Measurements from ENCODE around the gene AHNAK.
"Not testable (repeated sequence)": the region's sequence is repeated elsewhere in the genome, so short reads cannot be mapped to it uniquely, and the experiment has no call there.

The AHNAK gene

DNA sequence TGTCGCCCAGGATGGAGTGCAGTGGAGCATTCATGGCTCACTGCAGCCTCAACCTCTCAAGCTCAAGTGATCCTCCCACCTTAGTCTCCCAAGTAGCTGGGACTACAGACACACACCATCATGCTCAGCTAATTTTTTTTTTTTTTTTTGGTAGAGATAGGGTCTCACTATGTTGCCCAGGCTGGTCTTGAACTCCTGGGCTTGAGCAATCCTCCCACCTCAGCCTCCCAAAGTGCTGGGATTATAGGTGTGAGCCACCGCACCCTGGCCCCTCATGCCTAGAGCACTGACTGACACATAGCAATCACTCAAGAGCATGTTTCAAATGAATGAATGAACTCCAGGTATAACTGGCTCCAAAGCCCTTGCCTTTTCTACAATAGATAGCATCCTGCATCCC lies 3.9 kb upstream of the AHNAK start:
- not testable (repeated sequence) for DNase-seq (ENCODE audit: low read depth in 2 of 2)

DNA sequence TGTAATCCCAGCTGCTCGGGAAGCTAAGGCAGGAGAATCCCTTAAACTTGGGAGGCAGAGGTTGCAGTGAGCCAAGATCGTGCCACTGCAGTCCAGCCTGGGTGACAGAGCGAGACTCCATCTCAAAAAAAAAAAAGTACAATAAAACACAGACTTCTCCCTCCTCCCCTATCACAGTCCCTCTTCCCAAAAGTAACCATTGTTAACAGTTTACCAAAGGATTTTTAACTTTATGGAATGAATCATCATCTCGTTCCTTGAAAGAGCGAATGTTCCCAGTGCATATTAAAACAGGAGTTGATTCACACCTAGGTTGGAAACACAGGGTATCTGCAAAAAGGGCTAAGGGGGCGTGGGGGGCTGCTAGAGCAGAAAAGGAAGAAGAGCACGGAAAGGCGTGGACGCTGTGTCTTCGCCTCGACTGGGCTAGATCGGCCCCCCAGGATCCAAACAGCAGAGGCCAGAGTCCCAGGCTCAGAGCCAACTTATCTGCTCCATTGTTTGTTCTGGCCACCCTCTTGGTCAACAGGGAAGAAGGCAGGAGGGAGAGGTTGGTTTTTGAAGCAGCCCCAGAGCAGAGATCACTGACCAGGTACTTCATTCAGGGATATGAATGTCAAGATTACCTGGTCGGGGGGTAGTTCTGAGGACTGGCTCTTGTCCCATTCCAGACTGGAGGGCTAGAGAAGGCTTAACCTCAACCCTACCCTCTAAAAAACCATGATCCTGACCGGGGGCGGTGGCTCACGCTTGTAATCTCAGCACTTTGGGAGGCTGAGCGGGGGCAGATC lies 2.1 kb upstream of the AHNAK start:
- DNase-seq (ENCODE audit: low read depth in 2 of 2) = no peak

DNA sequence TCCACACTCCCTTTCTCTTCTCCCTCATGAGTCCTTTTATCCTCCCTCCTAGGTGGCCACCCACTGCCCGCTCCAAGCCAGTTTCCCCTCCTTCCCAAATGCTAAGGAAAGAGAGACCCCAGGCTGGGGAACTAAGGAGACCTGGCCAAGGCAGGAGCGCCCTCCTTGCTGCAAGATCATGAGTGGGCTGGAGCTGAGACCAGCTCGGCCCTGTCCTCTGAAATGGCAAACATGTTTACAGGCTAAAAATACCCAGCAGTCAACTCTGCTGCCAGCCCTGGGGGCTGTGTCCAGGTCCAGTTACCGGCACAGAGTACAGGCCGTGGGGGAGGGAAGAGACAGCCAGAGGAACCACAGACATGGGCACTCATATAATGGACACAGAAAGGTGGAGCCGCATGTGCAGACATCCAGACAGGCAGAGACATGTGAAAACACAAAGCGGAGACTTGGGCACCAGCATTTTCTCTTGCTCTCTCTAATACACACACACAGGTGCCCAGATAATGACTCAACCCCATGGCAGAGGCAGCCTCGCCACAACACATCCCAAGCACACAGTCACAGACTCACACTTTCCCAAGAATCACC lies 1.2 kb upstream of the AHNAK start:
- DNase-seq (ENCODE audit: low read depth in 2 of 2) = no peak

DNA sequence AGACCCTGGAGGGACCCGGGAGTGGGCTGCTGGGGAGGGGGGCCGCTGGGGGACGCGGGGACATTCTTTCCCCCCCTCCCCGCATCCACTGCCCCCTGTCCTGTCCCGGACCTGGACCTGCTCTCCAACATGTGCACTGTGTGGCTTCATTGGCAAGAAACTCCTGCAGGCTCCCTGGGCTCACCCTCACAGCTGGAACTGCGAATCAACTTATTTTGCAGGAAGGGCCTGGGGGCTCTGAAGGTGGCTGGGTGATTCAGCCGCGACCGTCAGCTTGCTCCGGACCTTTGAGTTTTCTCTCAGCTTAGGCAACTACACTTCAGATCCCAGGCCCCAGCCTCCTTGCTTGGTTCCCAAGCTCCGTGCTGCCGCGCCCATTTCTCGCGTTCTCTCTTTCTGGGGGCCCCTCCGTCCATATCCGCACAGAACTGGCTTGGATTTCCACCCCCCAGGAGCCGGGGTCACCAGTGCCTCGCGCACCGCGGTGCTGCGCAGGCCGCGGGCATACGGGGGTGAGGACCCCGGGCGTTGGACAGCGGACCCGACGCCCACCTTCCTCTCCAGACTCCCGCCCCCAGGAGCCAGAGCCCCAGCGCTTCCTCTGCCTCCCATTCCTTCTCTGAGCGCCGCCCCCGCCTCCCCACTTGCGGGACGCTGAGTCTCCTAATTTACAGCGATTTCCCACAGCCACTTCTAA lies 471 bp upstream of the AHNAK start:
- DNase-seq (ENCODE audit: low read depth in 2 of 2) = no peak

DNA sequence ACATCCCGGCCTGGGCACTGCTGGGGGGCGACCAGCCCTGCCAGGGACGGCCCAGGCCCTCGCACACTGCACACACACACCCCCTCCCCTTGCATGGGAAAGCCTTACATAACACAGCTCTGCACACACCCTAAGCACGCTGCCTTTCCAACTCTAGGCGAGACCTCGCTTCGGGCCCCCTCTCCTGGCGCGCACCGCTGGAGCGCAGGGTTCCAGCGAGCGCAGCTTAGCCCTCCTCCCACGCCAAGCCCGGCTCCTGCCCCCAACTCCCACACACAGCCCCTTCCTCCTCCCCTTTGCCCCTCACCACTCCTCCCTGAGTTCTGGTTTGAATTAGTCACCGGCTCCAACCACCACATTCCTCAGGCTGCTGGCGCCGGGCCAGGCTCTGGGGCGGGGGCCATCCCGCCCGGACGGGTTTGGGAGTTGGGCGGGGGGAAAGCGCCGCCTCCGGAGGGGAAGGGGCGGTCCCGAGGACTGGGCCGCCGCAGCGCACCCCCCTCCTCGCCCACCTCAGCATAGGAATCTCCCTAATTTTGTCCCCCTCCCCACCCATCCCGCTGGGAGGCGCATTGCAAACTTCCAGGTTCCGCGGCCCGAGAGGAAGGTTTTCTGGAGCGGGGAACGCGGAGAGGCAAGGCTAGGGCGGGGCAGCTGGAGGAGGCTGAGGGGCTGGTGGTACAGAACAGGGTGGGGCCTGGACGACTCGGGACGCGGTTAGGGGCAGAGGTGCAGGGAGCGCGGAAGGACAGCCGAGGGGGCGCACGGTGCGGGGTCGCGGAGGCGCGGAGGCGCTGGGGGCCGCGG lies 966 bp downstream of the AHNAK start:
- peak; percentile 96 to 97 for DNase-seq (ENCODE audit: low read depth in 2 of 2)

DNA sequence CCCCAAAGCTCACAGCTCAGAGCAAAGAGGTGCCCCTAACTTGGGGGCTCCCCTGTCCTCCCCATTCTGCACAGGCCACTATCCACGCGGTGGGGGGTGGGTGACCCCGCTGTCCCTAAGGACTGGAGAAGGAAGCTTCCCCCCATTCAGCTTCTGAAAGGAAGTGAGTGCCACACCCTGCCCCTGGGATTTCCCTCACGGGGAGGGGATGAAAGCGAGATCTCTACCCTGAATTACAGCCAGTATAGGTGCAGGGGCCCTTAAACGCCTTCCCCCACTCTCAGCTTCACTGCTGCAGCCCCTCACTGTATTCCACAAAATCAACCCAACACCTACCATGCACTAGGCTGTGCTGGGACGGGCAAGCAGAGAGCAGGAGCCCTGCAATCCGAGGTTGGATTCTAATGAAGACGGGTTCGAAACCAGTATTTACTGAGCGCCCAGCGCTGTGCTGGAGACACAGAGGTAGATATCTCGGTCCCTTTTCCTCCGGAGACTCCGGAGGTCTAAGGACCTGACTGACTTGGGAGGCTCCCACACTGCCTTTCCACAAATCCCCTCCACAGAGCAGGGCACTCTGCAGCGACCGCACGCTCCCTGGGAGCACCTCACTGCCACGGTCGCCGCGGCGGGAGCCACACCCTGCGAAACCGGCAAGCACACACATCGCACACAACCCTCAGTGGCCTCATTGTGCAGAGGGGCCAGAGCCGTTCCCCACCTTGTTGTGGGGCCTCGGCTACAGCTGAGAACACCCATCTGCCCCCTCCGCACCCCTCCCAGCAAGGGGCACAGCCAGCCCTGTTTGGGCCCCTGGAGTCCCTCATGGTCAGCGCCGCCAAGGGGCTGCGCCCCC lies 1.8 kb downstream of the AHNAK start:
- no peak for DNase-seq (ENCODE audit: low read depth in 2 of 2)

DNA sequence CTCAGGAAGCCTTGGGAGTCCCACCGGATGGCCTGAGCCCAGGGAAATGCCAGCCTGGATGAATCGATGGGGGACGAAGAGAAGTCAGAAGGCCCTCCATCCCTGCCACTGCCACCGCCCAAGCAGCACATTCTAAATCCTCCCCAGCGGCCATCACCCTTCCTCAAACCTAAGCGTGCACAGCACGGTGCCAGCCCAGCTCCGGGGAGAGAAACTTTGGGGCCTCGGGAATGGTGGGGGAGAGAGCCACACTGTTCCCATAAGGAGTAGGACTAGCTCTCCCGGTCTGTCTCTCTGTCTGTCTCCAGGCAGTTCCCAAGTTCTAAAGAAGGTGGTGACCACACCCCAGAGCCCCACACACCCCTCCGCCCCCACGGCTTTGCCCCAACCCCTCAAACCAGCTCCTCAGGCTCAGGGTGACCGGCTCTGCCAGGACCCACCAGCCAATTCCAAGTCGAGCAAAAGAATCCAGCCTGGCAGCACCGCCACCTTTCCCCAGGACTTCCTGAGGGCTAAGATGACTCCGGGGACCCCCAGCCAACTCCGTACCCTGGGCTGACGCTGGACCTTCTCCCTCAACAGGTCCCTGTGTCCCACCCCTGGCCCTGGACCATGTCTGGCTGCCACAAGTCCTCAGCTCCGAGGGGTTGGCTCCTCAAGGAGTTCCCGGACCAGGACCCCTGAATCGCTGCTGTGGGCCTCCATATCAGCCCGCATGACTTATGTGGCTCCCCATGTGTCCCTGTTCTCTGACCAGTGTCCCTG lies 2.7 kb downstream of the AHNAK start:
- DNase-seq (ENCODE audit: low read depth in 2 of 2) = no peak

- peak in 1 of 2 experiments; percentile 47 for DNase-seq (ENCODE audit: low read depth in 2 of 2)
Observed at GRCh38 chr11:62542750-62543567, 3.6 kb downstream of the AHNAK start.

- DNase-seq (ENCODE audit: low read depth in 2 of 2) = no peak
Observed at GRCh38 chr11:62542111-62542745, 4.4 kb downstream of the AHNAK start.

DNA sequence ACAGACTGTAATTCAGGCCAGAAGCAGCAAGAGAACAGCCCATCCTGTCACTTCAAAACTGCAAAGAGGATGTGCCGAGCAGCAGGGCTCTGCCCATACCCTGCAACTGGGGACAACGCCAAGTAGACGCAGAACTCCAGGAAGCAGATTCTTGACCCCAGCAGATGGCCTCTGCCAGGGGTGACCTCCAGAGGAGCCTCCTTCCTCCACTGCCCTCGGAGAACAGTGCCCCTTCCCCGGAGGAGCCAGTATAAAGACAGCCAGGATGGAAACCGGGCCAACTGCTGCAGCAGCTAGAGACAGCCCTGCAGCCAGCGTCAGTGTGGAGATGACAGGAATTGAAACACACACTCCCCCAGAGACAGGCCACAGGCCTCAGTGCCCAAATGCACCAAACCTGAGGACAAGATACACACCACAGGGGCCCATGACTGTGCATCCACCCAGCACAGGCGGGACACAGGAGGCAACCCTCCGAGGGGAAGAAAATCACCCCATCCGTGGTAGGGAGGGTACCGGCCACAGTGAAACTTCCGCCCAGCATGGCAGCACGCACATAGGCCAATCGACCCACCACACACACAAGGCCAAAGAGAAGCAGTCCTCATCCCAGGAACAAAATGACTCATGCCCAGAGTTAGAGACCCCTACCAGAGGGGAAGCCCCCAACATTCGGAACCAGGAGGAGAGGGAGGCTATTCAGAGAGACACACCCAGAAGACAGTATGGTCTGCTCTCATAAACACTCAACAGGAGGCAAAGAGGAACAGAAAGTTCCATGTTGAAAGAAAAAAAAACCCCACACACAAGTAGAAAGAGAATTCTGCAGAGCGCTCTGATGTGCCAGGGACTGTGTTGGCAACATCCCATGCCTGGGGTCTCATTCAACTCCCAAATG lies 5.6 kb downstream of the AHNAK start:
- no peak for DNase-seq (ENCODE audit: low read depth in 2 of 2)

GRCh38 chr11:62539238-62539925 lies 7.2 kb downstream of the AHNAK start:
- peak; percentile 72 to 80 for DNase-seq (ENCODE audit: low read depth in 2 of 2)

DNA sequence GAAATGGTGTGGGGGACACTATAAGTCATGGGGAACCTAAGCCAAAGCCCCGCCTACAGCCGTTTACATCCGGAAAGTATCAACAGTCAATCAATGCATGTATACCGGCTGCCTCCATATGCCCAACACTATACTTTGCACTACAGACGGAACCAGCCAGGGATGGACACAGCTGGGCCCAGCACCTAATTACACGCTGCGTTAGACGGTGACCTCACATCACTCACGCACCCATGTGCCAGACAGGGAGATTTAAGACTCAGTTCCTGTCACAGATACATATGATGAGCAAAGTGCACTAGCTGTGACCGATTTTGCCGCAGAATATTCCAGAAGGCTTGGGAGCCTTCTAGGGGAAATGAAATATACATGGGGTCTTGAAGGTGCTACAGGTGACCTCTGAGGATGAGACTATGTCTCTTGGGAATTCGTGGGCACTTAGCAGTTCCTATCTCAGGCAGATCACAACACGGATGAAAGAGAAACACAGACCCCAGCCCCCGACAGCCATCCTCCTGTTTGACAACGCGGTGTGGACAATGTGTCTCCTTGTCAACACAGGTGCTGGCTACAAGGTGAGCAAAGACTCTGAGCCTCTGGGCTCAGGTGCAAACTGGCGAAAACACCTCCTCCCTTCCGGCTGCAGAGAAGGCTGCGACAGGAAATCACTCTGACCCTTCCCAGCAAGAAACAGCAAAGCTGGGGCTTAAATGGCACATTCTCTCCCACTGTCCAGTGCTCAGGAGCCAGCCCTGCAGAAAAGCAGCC lies 8.0 kb downstream of the AHNAK start:
- no peak for DNase-seq (ENCODE audit: low read depth in 2 of 2)

GRCh38 chr11:62536301-62536957 lies 10.2 kb downstream of the AHNAK start:
- no peak for DNase-seq (ENCODE audit: low read depth in 2 of 2)

DNA sequence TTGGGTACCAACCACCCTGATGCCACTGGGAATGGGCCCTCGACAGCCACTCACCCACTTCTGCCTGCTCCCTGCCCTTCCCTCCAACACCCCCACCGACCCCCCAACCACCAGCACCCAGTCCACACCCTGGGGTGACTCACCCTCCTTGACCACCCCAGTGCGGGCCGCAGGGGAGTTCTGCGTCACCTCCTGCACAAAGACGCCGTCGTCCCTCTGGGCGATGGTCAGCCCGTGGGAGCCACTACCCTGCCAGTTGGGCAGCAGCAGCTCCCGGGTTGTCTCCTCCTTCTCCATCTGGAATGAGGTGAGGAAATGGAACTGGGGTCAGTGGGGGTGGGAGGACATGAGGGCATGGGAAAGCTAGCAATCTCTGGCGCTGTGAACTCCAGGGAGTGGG lies 10.8 kb downstream of the AHNAK start:
- DNase-seq (ENCODE audit: low read depth in 2 of 2) = no peak

DNA sequence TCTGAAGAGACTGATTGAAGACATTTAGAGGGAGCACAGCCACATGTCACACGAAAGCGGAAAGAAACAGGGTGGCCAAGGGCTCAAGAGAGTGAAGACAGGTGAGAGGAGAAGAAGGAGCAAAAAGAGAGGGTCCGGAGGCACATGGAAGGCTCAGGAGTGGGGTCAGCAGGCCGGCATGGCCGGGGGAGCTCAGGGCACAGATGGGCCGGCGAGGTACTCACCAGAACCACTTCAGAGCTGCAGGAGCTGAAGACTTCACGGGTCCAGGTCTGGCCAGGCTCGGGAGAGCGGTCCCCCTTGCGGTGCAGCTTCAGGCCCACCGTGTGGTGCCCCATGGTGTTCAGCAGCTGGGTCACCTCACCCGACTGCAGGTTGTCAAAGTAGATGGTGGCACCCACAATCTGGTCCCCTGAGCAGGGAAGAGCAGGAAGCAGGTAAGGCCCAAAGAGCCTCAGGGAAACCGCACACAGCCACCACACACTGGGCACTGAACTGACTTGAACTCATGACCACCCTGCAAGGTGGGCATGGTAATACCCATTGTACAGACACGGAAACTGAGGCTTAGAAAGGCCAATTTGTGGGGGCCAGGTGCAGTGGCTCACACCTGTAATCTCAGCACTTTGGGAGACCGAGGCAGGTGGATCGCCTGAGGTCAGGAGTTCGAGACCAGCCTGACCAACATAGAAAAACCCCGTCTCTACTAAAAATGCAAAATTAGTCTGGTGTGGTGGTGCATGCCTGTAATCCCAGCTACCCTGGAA lies 11.6 kb downstream of the AHNAK start:
- no peak for DNase-seq (ENCODE audit: low read depth in 2 of 2)

All from fibroblast of skin of left quadriceps (primary cell).